Brain pericyte (primary cell): Measurements from ENCODE around the gene MSMB.
"Not testable (repeated sequence)": the region's sequence is repeated elsewhere in the genome, so short reads cannot be mapped to it uniquely, and the experiment has no call there.

Source experiments
- DNase-seq: peaks from one replicate; pipeline ENCODE4 v3.0.0-alpha.2; 2012; ENCODE audit warnings: low read depth, low spot score

MSMB gene

GRCh38 chr10:46069771-46070463, 23.8 kb upstream of the MSMB start:
- DNase-seq: no peak

- no peak for DNase-seq
These were observed 22.8 kb upstream of the MSMB start for GRCh38 chr10:46068905-46069304.

- no peak for DNase-seq
These were observed 22.0 kb upstream of the MSMB start for GRCh38 chr10:46068117-46068516.

GRCh38 chr10:46064269-46064817, 18.3 kb upstream of the MSMB start:
- DNase-seq: no peak

GRCh38 chr10:46062723-46063428, 16.8 kb upstream of the MSMB start:
- DNase-seq: no peak

GRCh38 chr10:46060706-46061105, 14.6 kb upstream of the MSMB start:
- DNase-seq: no peak

- DNase-seq: not testable (repeated sequence)
These were observed 11.9 kb upstream of the MSMB start for GRCh38 chr10:46057927-46058326.

- DNase-seq: no peak
These were observed 11.0 kb upstream of the MSMB start for GRCh38 chr10:46057038-46057437.

- no peak for DNase-seq
These were observed 9.7 kb upstream of the MSMB start for GRCh38 chr10:46055771-46056170.

GRCh38 chr10:46053534-46054434, 7.7 kb upstream of the MSMB start:
- DNase-seq: no peak

GRCh38 chr10:46052791-46053375, 6.8 kb upstream of the MSMB start:
- DNase-seq: no peak

- DNase-seq: no peak
These were observed 6.2 kb upstream of the MSMB start for GRCh38 chr10:46052057-46052790.

GRCh38 chr10:46050941-46051623, 5.0 kb upstream of the MSMB start:
- no peak for DNase-seq

GRCh38 chr10:46049497-46049831, 3.4 kb upstream of the MSMB start:
- DNase-seq: not testable (repeated sequence)

GRCh38 chr10:46048152-46048551, 2.1 kb upstream of the MSMB start:
- DNase-seq: no peak

GRCh38 chr10:46042527-46042926, 3.5 kb downstream of the MSMB start:
- DNase-seq: no peak

- DNase-seq: no peak
These were observed 6.1 kb downstream of the MSMB start for GRCh38 chr10:46040004-46040403.

GRCh38 chr10:46037107-46037825, 8.8 kb downstream of the MSMB start:
- no peak for DNase-seq

- no peak for DNase-seq
These were observed 9.9 kb downstream of the MSMB start for GRCh38 chr10:46035923-46036849.
